AG04449 (cell line): Measurements from ENCODE around the gene NDUFA9.

ENCODE experiments used
- CTCF ChIA-PET: fragments of 350-600 bp; formaldehyde crosslinking; extraction: SDS; loops from one replicate; lab custom pipeline; 2021; ENCODE audit warnings: antibody characterized with exemption; lab: Yijun Ruan, JAX
- POLR2A ChIA-PET: fragments of 400-600, 350-600 bp; formaldehyde crosslinking; extraction: SDS; loops from one replicate; lab custom pipeline; 2020; ENCODE audit warnings: antibody characterized with exemption, inconsistent platforms; lab: Yijun Ruan, JAX
- DNase-seq: peaks from one replicate; pipeline ENCODE4 v3.0.0-alpha.2; 2010; ENCODE audit warnings: low read depth, low spot score
- H3K4me3 ChIP-seq: 2 replicates; pipeline ENCODE4 v1.5.1; 2011; ENCODE audit warnings: low read depth, mild to moderate bottlenecking, control low read depth, low read length
- TF ChIP-seq, protein P1 (sequence below): IDR thresholded peaks from one replicate; pipeline ENCODE4 v1.5.1; 2011; ENCODE audit warnings: mild to moderate bottlenecking, moderate library complexity, low read length, control low read depth, inconsistent platforms; ENCODE audit not compliant: insufficient read depth; ENCODE audit errors: missing control alignments

The NDUFA9 gene

DNA sequence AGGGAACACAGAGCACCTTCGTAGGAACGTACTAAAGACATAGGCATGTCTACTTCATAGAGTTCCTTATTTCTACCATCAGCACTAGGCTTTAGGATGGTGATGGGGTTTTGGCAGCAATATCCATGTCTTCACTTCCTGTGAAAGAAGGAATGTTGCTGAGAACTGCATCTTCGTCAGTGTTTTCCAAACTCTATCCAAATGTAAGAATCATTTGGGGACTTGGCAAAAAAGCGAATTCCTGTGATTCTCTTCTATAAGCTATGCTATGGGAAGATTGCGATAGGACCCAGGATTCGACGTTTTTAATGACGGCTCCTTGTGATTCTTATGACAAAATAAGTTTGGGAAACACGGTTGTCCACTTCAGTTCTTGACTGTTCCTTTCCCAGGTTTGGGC lies 39.8 kb upstream of the NDUFA9 start:
- POLR2A ChIA-PET: no interaction called here
- CTCF ChIA-PET: interaction anchor here (0.9 to 1.3 kb wide), 2 partner anchors 9 to 11 kb away, joined by 3 to 4 read pairs; no protein-coding TSS in a partner anchor
- DNase-seq: no peak
- TF ChIP-seq, protein P1, sequence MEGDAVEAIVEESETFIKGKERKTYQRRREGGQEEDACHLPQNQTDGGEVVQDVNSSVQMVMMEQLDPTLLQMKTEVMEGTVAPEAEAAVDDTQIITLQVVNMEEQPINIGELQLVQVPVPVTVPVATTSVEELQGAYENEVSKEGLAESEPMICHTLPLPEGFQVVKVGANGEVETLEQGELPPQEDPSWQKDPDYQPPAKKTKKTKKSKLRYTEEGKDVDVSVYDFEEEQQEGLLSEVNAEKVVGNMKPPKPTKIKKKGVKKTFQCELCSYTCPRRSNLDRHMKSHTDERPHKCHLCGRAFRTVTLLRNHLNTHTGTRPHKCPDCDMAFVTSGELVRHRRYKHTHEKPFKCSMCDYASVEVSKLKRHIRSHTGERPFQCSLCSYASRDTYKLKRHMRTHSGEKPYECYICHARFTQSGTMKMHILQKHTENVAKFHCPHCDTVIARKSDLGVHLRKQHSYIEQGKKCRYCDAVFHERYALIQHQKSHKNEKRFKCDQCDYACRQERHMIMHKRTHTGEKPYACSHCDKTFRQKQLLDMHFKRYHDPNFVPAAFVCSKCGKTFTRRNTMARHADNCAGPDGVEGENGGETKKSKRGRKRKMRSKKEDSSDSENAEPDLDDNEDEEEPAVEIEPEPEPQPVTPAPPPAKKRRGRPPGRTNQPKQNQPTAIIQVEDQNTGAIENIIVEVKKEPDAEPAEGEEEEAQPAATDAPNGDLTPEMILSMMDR: no peak
- H3K4me3 ChIP-seq: no peak overlapping the region

DNA sequence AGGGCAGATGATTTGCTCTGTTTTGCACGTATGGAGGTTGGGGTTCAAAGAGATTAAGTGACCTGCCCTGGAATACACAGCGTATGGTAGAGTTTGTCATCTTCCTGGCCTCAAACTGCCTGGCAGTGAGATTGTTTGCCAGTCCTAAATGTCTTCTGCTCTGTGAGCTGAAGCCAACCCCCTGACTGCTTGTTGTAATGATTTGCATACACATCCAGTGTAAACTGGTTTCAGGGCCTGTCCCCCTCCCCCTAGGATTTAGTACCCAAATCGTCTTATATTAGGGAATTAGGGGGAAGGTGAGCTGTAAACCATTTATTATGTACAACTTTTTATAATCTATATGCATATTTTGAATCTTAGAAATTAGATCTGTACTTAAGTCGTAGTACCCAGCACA lies 38.4 kb upstream of the NDUFA9 start:
- TF ChIP-seq, protein P1: no peak
- ChIA-PET CTCF (no interaction called here), POLR2A (no interaction called here)
- H3K4me3 ChIP-seq: no peak overlapping the region
- no peak for DNase-seq

DNA sequence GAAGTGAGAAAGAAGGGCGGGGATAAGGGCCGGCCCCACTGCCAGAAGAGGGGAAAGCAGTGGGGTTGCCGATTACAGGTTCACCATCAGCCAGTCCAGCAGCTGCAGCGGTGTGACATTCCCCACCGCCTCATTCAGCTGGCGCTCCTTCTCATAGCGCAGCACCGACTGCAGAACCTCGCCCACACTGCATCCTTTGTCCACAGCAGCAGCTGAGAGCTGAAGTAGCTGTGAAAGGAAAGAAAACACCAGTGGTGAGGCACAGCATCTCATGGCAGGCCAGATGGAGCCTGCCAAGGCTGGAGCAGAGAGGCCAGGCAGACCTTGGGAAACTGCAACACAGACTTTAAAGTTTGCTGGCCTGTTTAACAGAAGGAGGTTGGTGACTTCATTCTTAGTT lies 33.2 kb upstream of the NDUFA9 start:
- ChIA-PET CTCF (interaction anchor here (1.1 kb wide), 1 partner anchor 10 kb away, joined by 8 read pairs; no protein-coding TSS in a partner anchor), POLR2A (no interaction called here)
- H3K4me3 ChIP-seq: no peak overlapping the region
- DNase-seq: no peak
- TF ChIP-seq, protein P1: no peak

DNA sequence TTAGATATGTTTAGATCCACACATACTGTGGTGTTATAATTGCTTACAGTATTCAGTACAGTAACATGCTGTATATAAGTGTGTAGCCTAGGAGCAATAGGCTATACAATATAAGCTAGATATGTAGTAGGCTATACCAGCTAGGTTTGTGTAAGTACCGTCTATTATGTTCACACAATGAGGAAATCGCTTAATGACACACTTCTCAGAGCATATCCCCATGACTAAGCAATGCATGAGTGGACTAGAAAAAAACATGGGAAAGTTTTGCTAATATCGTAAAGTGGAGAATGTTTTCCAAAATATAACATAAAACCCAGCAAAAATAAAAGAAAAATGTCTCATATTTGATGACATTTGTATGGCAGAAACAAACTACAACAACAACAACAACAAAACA lies 27.4 kb upstream of the NDUFA9 start:
- POLR2A ChIA-PET: no interaction called here
- no peak for DNase-seq
- CTCF ChIA-PET: interaction anchor here (1.0 kb wide), 1 partner anchor 19 kb away, joined by 4 read pairs; no protein-coding TSS in a partner anchor
- TF ChIP-seq, protein P1: no peak
- no peak overlapping the region for H3K4me3 ChIP-seq

DNA sequence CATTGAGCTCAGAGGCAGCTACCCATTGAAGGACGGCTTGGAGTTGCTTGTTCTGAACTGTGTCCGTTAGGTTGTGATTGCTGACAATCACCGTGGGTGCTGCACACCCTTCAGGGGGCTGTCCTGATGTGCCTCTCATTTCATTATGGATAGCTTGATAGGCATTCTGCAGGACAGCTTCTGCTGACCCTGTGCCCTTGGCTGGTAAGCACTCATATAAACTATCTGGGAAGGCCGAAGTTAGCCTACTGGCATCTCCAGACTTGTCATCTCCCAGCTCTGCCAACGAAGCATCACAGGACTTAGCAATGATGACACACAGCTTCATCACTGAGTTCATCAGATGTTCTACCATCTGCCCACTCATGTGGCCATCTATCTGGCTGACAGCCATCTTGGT lies 22.4 kb upstream of the NDUFA9 start:
- DNase-seq: no peak
- TF ChIP-seq, protein P1: no peak
- ChIA-PET POLR2A (no interaction called here), CTCF (no interaction called here)
- H3K4me3 ChIP-seq: no peak overlapping the region

DNA sequence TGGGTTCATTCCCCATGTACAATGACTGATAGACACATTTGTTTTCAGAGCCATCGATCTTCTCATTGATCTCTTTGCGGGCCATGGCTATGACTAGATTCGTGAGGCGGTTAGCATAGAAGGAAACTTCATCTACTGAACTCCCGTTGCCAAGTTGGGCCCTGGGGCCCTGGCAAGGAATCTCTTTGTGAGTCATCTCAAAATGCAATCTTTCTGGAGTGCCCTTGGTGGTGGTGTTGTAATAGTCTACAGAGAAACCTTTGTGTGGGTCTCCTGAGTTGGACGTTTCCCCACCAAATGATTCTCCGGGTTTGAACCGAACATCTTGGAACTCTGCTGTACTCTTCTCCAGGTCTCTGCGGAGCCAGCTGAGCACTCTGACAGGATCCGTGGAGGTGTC lies 20.5 kb upstream of the NDUFA9 start:
- TF ChIP-seq, protein P1: no peak
- POLR2A ChIA-PET: no interaction called here
- CTCF ChIA-PET: interaction anchor here (0.9 kb wide), 1 partner anchor 24 kb away, joined by 3 read pairs; no protein-coding TSS in a partner anchor
- H3K4me3 ChIP-seq: no peak overlapping the region
- DNase-seq: no peak
